AG04449 (cell line): ENCODE results near the gene PODXL2.

Source experiments
- CTCF ChIA-PET: fragments of 350-600 bp; formaldehyde crosslinking; extraction: SDS; loops from one replicate; lab custom pipeline; 2021; ENCODE audit warnings: antibody characterized with exemption; lab: Yijun Ruan, JAX
- POLR2A ChIA-PET: fragments of 400-600, 350-600 bp; formaldehyde crosslinking; extraction: SDS; loops from one replicate; lab custom pipeline; 2020; ENCODE audit warnings: antibody characterized with exemption, inconsistent platforms; lab: Yijun Ruan, JAX
- DNase-seq: peaks from one replicate; pipeline ENCODE4 v3.0.0-alpha.2; 2010; ENCODE audit warnings: low read depth, low spot score
- H3K4me3 ChIP-seq: 2 replicates; pipeline ENCODE4 v1.5.1; 2011; ENCODE audit warnings: low read depth, mild to moderate bottlenecking, control low read depth, low read length
- CTCF ChIP-seq: IDR thresholded peaks from one replicate; pipeline ENCODE4 v1.5.1; 2011; ENCODE audit warnings: mild to moderate bottlenecking, moderate library complexity, low read length, control low read depth, inconsistent platforms; ENCODE audit not compliant: insufficient read depth; ENCODE audit errors: missing control alignments

PODXL2 gene

GRCh38 chr3:127661600-127661999, 32.6 kb downstream of the PODXL2 start:
- no peak overlapping the region for H3K4me3 ChIP-seq
- DNase-seq: no peak
- ChIA-PET POLR2A (no interaction called here), CTCF (interaction anchor here (0.9 to 2.0 kb wide), 5 partner anchors 9 to 309 kb away, joined by 3 to 11 read pairs (median 4); no protein-coding TSS in a partner anchor)
- TF ChIP-seq CTCF: no peak

GRCh38 chr3:127662001-127662469, 33.0 kb downstream of the PODXL2 start:
- no peak overlapping the region for H3K4me3 ChIP-seq
- no peak for DNase-seq
- CTCF ChIA-PET: interaction anchor here (1.0 to 2.0 kb wide), 2 partner anchors 10 to 34 kb away, joined by 4 to 11 read pairs; no protein-coding TSS in a partner anchor
- POLR2A ChIA-PET: no interaction called here
- TF ChIP-seq CTCF: no peak

GRCh38 chr3:127663151-127663550, 34.2 kb downstream of the PODXL2 start:
- no peak overlapping the region for H3K4me3 ChIP-seq
- ChIA-PET POLR2A (no interaction called here), CTCF (interaction anchor here (1.0 to 2.0 kb wide), 3 partner anchors 11 to 395 kb away, joined by 3 to 11 read pairs (median 4); no protein-coding TSS in a partner anchor)
- no peak for TF ChIP-seq CTCF
- no peak for DNase-seq

GRCh38 chr3:127665165-127665564, 36.2 kb downstream of the PODXL2 start:
- no peak for TF ChIP-seq CTCF
- DNase-seq: no peak
- POLR2A ChIA-PET: no interaction called here
- CTCF ChIA-PET: no interaction called here
- no peak overlapping the region for H3K4me3 ChIP-seq

- TF ChIP-seq CTCF: no peak
- ChIA-PET POLR2A (no interaction called here), CTCF (no interaction called here)
- no peak overlapping the region for H3K4me3 ChIP-seq
- DNase-seq: no peak
Observed at GRCh38 chr3:127665586-127665985, 36.6 kb downstream of the PODXL2 start.

GRCh38 chr3:127666676-127667075, 37.7 kb downstream of the PODXL2 start:
- no peak for TF ChIP-seq CTCF
- H3K4me3 ChIP-seq: no peak overlapping the region
- ChIA-PET POLR2A (interaction anchor here (0.6 kb wide), 1 partner anchor 382 kb away, joined by 3 read pairs; no protein-coding TSS in a partner anchor), CTCF (interaction anchor here (0.6 kb wide), 1 partner anchor 66 kb away, joined by 3 read pairs; no protein-coding TSS in a partner anchor)
- DNase-seq: no peak
